Tibial artery (tissue), 4 donors: ENCODE measurements around the gene PDE1C.

Experiments
- DNase-seq, 2 donors: peaks; one replicate each; pipeline ENCODE4 v3.0.0-alpha.2; 2019
- H3K27ac ChIP-seq, 2 donors: fragments of 200-600 bp; sonication (generic) in 1 of 2; 1 replicate in 1 of 2; 2 replicates in 1 of 2; pipeline ENCODE4 v1.5.1; 2018 to 2019; ENCODE audit warnings: mild to moderate bottlenecking in 1 of 2
- H3K27me3 ChIP-seq, 2 donors: fragments of 200-600 bp; sonication (generic) in 1 of 2; one replicate each; pipeline versions ENCODE4 v1.5.1 to v1.6.0; 2016 to 2019
- H3K36me3 ChIP-seq, 3 donors: fragments of 200-600 bp; sonication (generic) in 2 of 3; one replicate each; pipeline ENCODE4 v1.5.1; 2016 to 2019; ENCODE audit warnings: mild to moderate bottlenecking in 2 of 3
- H3K4me1 ChIP-seq, 4 donors: fragments of 200-600 bp; sonication (generic) in 2 of 4; 1 replicate in 3 of 4; 2 replicates in 1 of 4; pipeline ENCODE4 v1.5.1; 2016 to 2019
- H3K4me3 ChIP-seq, 2 donors: fragments of 200-600 bp; sonication (generic) in 1 of 2; 1 replicate in 1 of 2; 2 replicates in 1 of 2; pipeline ENCODE4 v1.5.1; 2018 to 2019; ENCODE audit warnings: mild to moderate bottlenecking in 2 of 2
- H3K9me3 ChIP-seq, 3 donors: fragments of 200-600 bp; sonication (generic) in 1 of 3; one replicate each; pipeline ENCODE4 v1.5.1; 2016 to 2019
- intact Hi-C: fragments of 100-400 bp; cut with DNase I; formaldehyde crosslinking; loops from one replicate; pipeline ENCODE4 v1.15.0; 2023; ENCODE audit warnings: low total_unique reads
- TF ChIP-seq, protein P1 (sequence below), 2 experiments: fragments of 200-600 bp in 1 of 2; fragments of 450-650 bp in 1 of 2; IDR thresholded peaks; one replicate each; pipeline ENCODE4 v1.5.1; 2017 to 2019; ENCODE audit warnings: antibody characterized with exemption in 2 of 2, mild to moderate bottlenecking in 1 of 2, moderate library complexity in 1 of 2

PDE1C gene

DNA sequence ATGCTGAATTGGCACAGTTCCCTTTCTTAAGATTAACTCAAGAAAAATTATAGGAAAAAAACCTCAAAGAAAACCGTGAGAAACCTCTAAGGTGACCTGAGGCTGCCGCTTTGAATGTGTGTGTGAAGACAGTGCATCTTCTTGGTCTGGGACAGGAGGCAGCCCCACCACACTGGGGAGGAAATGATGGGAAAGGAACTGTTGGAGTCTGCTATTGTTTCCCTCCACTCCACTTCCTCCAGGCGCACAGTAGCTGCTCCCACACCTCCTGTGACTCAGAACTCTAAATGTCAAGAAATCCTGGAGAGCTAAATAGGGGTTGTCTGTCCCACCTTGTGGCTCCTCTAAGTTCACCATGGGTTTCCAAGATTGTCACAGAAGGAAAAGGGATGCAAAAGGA, 179.4 kb downstream of the PDE1C start:
- DNase-seq, result no peak
- no peaks in the 10 kb centered on the region for H3K27me3 ChIP-seq
- no peaks in the 10 kb centered on the region for H3K9me3 ChIP-seq
- intact Hi-C loops, result no loop called here
- TF ChIP-seq, protein P1, sequence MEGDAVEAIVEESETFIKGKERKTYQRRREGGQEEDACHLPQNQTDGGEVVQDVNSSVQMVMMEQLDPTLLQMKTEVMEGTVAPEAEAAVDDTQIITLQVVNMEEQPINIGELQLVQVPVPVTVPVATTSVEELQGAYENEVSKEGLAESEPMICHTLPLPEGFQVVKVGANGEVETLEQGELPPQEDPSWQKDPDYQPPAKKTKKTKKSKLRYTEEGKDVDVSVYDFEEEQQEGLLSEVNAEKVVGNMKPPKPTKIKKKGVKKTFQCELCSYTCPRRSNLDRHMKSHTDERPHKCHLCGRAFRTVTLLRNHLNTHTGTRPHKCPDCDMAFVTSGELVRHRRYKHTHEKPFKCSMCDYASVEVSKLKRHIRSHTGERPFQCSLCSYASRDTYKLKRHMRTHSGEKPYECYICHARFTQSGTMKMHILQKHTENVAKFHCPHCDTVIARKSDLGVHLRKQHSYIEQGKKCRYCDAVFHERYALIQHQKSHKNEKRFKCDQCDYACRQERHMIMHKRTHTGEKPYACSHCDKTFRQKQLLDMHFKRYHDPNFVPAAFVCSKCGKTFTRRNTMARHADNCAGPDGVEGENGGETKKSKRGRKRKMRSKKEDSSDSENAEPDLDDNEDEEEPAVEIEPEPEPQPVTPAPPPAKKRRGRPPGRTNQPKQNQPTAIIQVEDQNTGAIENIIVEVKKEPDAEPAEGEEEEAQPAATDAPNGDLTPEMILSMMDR (IDR thresholded peaks at IDR 0.05), result no peak
- no peak overlapping the region for H3K27ac ChIP-seq
- no peak overlapping the region for H3K4me3 ChIP-seq
- no peaks in the 10 kb centered on the region for H3K36me3 ChIP-seq
- H3K4me1 ChIP-seq, result peaks cover 0 to 30% (median 3%) of the 10 kb centered on the region in 4 donors

DNA sequence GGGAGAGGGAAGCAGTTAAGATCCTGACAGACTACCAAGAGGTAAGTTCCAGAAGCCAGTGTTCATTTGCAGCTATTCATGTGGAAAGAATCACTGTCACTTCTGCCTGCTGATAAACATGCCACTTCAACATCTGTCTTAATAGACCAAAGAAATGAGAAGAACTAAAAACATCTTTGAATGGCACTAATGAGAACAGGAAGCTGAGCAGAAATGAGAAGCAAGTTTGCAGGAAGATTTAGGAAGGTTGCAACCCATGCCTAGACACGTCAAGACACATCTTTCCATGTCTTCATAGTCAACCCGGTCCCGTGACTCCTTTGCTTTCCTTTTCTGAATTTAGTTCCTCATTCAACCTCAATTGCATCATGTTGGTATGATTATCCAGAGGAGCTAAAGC, 180.0 kb downstream of the PDE1C start:
- no peaks in the 10 kb centered on the region for H3K9me3 ChIP-seq
- no peaks in the 10 kb centered on the region for H3K27me3 ChIP-seq
- peaks cover 0 to 35% (median 5%) of the 10 kb centered on the region in 4 donors for H3K4me1 ChIP-seq
- no peaks in the 10 kb centered on the region for H3K36me3 ChIP-seq
- intact Hi-C loops, result no loop called here
- DNase-seq, result peak in 1 of 2 donors; percentile 46
- H3K4me3 ChIP-seq, result no peak overlapping the region
- TF ChIP-seq, protein P1 (IDR thresholded peaks at IDR 0.05), result no peak
- H3K27ac ChIP-seq, result no peak overlapping the region

DNA sequence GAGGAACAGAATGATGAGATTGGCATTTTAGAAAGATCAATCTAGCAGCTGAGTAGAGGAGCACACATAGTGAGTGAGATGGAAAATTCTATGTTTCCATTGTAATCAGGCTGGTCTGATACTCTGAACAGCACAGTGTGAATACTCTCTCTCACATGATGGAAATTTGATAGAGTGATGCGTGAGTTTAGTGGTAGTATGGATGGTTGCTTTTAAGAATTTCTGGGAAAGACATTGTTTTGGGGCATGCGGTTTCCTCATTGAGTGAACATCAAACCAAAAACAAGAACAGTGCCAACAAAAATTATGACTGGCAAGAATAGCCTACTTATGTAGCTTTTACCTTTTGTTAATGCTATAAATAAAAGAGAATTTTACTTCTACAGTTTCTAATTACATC, 183.2 kb downstream of the PDE1C start:
- Histone ChIP-seq H3K9me3 (no peaks in the 10 kb centered on the region), H3K27me3 (no peaks in the 10 kb centered on the region), H3K4me1 (peaks cover 0 to 60% (median 11%) of the 10 kb centered on the region in 4 donors), H3K4me3 (no peak overlapping the region), H3K36me3 (no peaks in the 10 kb centered on the region), H3K27ac (peak overlapping the region in 1 of 2 donors; percentile 73)
- DNase-seq, result no peak
- intact Hi-C loops, result no loop called here
- TF ChIP-seq, protein P1 (IDR thresholded peaks at IDR 0.05), result no peak

DNA sequence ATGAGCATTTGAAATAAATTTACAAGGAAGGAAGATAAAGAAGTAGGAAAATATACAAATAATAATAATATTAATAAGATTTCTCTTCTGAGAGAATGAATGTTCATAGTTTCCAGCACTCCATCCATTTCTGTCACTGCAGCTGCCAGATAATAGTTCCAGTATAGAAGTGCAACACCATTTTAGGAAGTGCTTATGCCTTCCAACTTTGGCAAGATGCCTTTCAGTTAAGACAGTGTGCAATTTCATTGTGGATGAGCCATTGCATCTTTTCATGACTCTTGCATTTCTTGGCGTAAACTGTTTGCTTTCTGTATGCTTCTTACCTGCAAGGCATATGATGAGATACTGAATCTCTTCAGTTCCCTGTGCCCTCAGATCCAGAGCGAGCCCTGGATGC, 185.0 kb downstream of the PDE1C start:
- H3K4me3 ChIP-seq, result no peak overlapping the region
- H3K27ac ChIP-seq, result peak overlapping the region; percentile 73 to 75
- no peaks in the 10 kb centered on the region for H3K36me3 ChIP-seq
- peaks cover 0 to 64% (median 12%) of the 10 kb centered on the region in 4 donors for H3K4me1 ChIP-seq
- intact Hi-C loops, result no loop called here
- no peaks in the 10 kb centered on the region for H3K27me3 ChIP-seq
- TF ChIP-seq, protein P1 (IDR thresholded peaks at IDR 0.05), result no peak
- no peak for DNase-seq
- H3K9me3 ChIP-seq, result no peaks in the 10 kb centered on the region

DNA sequence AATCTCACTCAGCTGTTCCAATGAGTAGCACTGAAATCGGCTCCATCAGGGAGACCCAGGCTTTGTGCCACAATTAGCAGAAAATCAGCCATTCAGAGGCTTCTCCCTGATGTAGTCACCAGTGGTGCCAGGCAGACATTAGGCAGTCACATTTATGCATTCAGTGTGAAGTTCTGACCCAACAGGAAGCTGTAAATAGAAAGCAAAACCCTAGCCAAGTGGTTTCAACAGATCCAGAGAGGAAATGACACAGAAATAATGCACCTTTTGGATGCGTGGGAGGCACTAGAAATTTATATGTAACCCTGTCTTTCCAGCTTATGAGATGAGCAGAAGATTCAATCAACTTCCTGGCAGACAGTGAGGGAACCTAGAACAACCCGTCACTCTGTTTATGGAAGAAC, 186.4 kb downstream of the PDE1C start:
- Histone ChIP-seq H3K27me3 (no peaks in the 10 kb centered on the region), H3K36me3 (no peaks in the 10 kb centered on the region), H3K4me1 (peaks cover 0 to 57% (median 12%) of the 10 kb centered on the region in 4 donors), H3K4me3 (no peak overlapping the region), H3K27ac (peak overlapping the region; percentile 73 to 75), H3K9me3 (no peaks in the 10 kb centered on the region)
- no peak for DNase-seq
- intact Hi-C loops, result no loop called here
- TF ChIP-seq, protein P1 (IDR thresholded peaks at IDR 0.05), result no peak

DNA sequence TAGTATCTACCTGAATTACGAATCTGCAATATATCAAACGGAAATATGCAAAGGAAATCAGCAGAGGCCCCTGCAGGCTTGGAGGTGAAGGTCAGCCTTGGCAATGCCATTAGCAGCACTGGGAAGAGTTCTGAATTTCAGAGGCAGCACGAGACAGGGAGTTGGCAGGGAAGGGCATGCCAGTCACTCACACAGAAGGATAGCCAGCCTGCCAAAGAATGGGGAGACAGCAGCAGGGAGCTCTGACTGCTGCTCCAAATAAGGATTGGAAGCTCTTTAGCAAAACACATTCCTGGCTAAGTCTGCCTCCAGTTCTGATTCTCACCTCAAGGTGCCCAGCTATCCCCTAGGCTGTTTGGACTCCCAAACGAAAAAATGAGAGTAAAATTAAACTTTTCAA, 188.0 kb downstream of the PDE1C start:
- Histone ChIP-seq H3K4me1 (peaks cover 0 to 53% (median 12%) of the 10 kb centered on the region in 4 donors), H3K4me3 (no peak overlapping the region), H3K36me3 (no peaks in the 10 kb centered on the region), H3K27me3 (no peaks in the 10 kb centered on the region), H3K27ac (peak overlapping the region; percentile 73 to 75), H3K9me3 (no peaks in the 10 kb centered on the region)
- peak; percentile 57 to 87 for DNase-seq
- intact Hi-C loops, result no loop called here
- TF ChIP-seq, protein P1 (IDR thresholded peaks at IDR 0.05), result peak; percentile 31 to 39
